ENCODE results near the gene CHCHD6. TPM values are rescaled to one million over a fixed set of nuclear protein-coding genes. Genes with fewer than 3 reads are reported as not detected.
A peak's percentile ranks its signal among the peaks of the same experiment; 100 is the strongest.

CHCHD6 gene
- total RNA-seq, 1 donor from 2014 or later, result 30.2 TPM

GRCh38 chr3:126676919-126677705, 26.9 kb upstream of the CHCHD6 start:
- no peaks in the 10 kb centered on the region for H3K4me1 Mint-ChIP-seq (ENCODE audit: low read depth)
- TF ChIP-seq, protein P1, sequence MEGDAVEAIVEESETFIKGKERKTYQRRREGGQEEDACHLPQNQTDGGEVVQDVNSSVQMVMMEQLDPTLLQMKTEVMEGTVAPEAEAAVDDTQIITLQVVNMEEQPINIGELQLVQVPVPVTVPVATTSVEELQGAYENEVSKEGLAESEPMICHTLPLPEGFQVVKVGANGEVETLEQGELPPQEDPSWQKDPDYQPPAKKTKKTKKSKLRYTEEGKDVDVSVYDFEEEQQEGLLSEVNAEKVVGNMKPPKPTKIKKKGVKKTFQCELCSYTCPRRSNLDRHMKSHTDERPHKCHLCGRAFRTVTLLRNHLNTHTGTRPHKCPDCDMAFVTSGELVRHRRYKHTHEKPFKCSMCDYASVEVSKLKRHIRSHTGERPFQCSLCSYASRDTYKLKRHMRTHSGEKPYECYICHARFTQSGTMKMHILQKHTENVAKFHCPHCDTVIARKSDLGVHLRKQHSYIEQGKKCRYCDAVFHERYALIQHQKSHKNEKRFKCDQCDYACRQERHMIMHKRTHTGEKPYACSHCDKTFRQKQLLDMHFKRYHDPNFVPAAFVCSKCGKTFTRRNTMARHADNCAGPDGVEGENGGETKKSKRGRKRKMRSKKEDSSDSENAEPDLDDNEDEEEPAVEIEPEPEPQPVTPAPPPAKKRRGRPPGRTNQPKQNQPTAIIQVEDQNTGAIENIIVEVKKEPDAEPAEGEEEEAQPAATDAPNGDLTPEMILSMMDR (IDR thresholded peaks at IDR 0.05; ENCODE audit: unreplicated experiment), result no peak
- no peak overlapping the region for H3K4me3 Mint-ChIP-seq (ENCODE audit: low read depth)
- no peak for DNase-seq (ENCODE audit: low spot score, unreplicated experiment)
- H3K27me3 Mint-ChIP-seq, result peaks cover 58% of the 10 kb centered on the region
- no peak overlapping the region for H3K27ac Mint-ChIP-seq
- H3K36me3 Mint-ChIP-seq (ENCODE audit: insufficient read depth), result no peaks in the 10 kb centered on the region
- peaks cover 2% of the 10 kb centered on the region for H3K9me3 Mint-ChIP-seq (ENCODE audit: low read depth)

DNA sequence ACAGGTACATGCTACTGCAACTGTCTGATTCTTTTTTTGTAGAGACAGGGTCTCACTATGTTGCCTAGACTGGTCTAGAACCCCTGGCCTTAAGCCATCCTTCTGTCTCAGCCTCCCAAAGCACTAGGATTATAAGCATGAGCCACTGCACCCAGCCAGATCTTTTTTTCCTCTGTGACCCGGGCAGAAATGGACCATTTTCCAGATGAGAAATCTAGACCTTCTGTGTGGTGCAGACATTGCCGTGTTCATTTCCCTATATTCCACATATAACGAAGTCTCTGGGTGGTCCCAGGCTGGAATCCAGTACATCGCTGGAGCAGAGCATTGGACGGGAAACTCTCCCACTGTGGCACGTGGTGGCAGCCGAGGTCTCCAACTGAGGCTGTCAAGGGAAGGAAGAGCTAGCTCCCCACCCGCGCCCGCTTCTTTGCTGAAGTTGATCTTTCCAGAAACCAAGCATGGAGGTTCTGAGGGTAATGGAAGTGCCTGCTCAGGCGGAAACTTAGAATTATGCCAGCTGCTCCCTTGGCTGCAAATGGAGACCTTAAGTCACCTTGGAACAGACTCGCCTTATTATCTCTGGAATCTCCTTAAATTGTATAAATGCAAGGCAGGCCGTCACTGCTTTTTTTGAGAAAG, 26.1 kb upstream of the CHCHD6 start:
- DNase-seq (ENCODE audit: low spot score, unreplicated experiment), result no peak
- no peak overlapping the region for H3K4me3 Mint-ChIP-seq (ENCODE audit: low read depth)
- peaks cover 62% of the 10 kb centered on the region for H3K27me3 Mint-ChIP-seq
- no peaks in the 10 kb centered on the region for H3K4me1 Mint-ChIP-seq (ENCODE audit: low read depth)
- peaks cover 2% of the 10 kb centered on the region for H3K9me3 Mint-ChIP-seq (ENCODE audit: low read depth)
- TF ChIP-seq, protein P1 (IDR thresholded peaks at IDR 0.05; ENCODE audit: unreplicated experiment), result no peak
- no peak overlapping the region for H3K27ac Mint-ChIP-seq
- no peaks in the 10 kb centered on the region for H3K36me3 Mint-ChIP-seq (ENCODE audit: insufficient read depth)

- Mint-ChIP-seq H3K4me1 (ENCODE audit: low read depth) (peaks cover 2% of the 10 kb centered on the region), H3K9me3 (ENCODE audit: low read depth) (peaks cover 2% of the 10 kb centered on the region), H3K27ac (peak overlapping the region; percentile 73), H3K27me3 (peaks cover 62% of the 10 kb centered on the region), H3K36me3 (ENCODE audit: insufficient read depth) (no peaks in the 10 kb centered on the region), H3K4me3 (ENCODE audit: low read depth) (no peak overlapping the region)
- no peak for DNase-seq (ENCODE audit: low spot score, unreplicated experiment)
- TF ChIP-seq, protein P1 (IDR thresholded peaks at IDR 0.05; ENCODE audit: unreplicated experiment), result no peak
Measured at GRCh38 chr3:126678693-126679317, 25.2 kb upstream of the CHCHD6 start.

- Mint-ChIP-seq H3K27ac (peak overlapping the region; percentile 73), H3K4me3 (ENCODE audit: low read depth) (no peak overlapping the region), H3K4me1 (ENCODE audit: low read depth) (peaks cover 4% of the 10 kb centered on the region), H3K27me3 (peaks cover 62% of the 10 kb centered on the region), H3K36me3 (ENCODE audit: insufficient read depth) (no peaks in the 10 kb centered on the region), H3K9me3 (ENCODE audit: low read depth) (no peaks in the 10 kb centered on the region)
- DNase-seq (ENCODE audit: low spot score, unreplicated experiment), result peak; percentile 91
- TF ChIP-seq, protein P1 (IDR thresholded peaks at IDR 0.05; ENCODE audit: unreplicated experiment), result peak; percentile 95
Measured at GRCh38 chr3:126679318-126679751, 24.7 kb upstream of the CHCHD6 start.
